ENCODE results near the gene VIM. TPM values are rescaled to one million over a fixed set of nuclear protein-coding genes. Genes with fewer than 3 reads are reported as not detected.
A peak's percentile ranks its signal among the peaks of the same experiment; 100 is the strongest.

VIM gene
- total RNA-seq, 4 donors from 2014 or later, result 2,201 to 4,711 (median 2,567) TPM

- intact Hi-C loops (cut with DNase I), result no loop called here
- peak overlapping the region; percentile 14 to 99 (median 99) for H3K27ac ChIP-seq
- H3K9me3 ChIP-seq, result no peaks in the 10 kb centered on the region
- peaks cover 65 to 70% of the 10 kb centered on the region in 2 donors for H3K36me3 ChIP-seq
- WGBS, 2 donors, result 35 to 46% methylated on average over 3 of the region's 3 CpGs
- DNase-seq, result no peak
- H3K27me3 ChIP-seq, result no peaks in the 10 kb centered on the region
- peaks cover 42 to 55% of the 10 kb centered on the region in 2 donors for H3K4me1 ChIP-seq
- peak overlapping the region in 1 of 3 donors; percentile 99 for H3K4me3 ChIP-seq (replicated peaks in 1 of 3)
- TF ChIP-seq CTCF (IDR thresholded peaks at IDR 0.05), result no peak
These were observed 4.4 kb downstream of the VIM start for GRCh38 chr10:17232276-17232960.

- H3K9me3 ChIP-seq, result no peaks in the 10 kb centered on the region
- WGBS, 2 donors, result 64 to 74% methylated on average over 14 of the region's 14 CpGs
- peak overlapping the region; percentile 53 to 99 (median 99) for H3K27ac ChIP-seq
- H3K36me3 ChIP-seq, result peaks cover 73% of the 10 kb centered on the region in 2 donors
- H3K4me1 ChIP-seq, result peaks cover 46 to 58% of the 10 kb centered on the region in 2 donors
- TF ChIP-seq POLR2A (IDR thresholded peaks at IDR 0.05) (no peak), CTCF (IDR thresholded peaks at IDR 0.05) (no peak)
- peak in 1 of 2 donors; percentile 9 for DNase-seq
- intact Hi-C loops (cut with DNase I), result no loop called here
- H3K27me3 ChIP-seq, result no peaks in the 10 kb centered on the region
- peak overlapping the region in 1 of 3 donors; percentile 14 for H3K4me3 ChIP-seq (replicated peaks in 1 of 3)
These were observed 5.4 kb downstream of the VIM start for GRCh38 chr10:17233286-17233991.

DNA sequence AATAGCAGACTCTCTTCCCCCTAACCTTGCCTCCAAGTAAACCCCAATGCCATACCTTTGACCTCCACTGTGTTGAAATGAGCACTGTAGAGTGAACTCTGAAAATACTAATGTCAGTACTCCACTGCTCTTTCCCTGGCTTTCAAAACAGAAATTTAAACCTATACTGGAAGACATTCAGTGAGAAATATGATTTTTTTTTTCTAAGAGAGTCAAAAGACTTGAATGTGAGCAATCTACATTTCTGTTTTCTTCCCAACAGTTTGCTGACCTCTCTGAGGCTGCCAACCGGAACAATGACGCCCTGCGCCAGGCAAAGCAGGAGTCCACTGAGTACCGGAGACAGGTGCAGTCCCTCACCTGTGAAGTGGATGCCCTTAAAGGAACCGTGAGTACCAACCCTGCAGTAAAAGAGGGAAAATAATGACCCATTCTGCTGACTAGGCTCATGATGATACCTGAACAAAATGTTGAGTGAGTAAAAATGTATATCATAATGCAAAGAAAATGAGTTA lies 6.4 kb downstream of the VIM start:
- peaks cover 73% of the 10 kb centered on the region in 2 donors for H3K36me3 ChIP-seq
- peak overlapping the region in 1 of 3 donors; percentile 14 for H3K4me3 ChIP-seq (replicated peaks in 1 of 3)

DNA sequence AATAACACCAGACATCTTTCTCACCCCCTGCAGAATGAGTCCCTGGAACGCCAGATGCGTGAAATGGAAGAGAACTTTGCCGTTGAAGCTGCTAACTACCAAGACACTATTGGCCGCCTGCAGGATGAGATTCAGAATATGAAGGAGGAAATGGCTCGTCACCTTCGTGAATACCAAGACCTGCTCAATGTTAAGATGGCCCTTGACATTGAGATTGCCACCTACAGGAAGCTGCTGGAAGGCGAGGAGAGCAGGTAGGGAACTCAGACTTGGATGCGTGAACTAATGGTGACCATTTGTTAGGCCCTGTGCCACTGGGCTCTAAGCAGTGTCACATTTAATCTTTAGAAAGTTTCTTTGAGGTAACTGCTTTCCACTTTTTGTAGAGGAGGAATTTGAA lies 7.1 kb downstream of the VIM start:
- intact Hi-C loops (cut with DNase I), result no loop called here
- Histone ChIP-seq H3K27me3 (no peaks in the 10 kb centered on the region), H3K4me3 (replicated peaks in 1 of 3) (no peak overlapping the region), H3K36me3 (peaks cover 73% of the 10 kb centered on the region in 2 donors), H3K27ac (peak overlapping the region in 2 of 3 donors; percentile 99), H3K9me3 (no peaks in the 10 kb centered on the region), H3K4me1 (peaks cover 53 to 61% of the 10 kb centered on the region in 2 donors)
- no peak for TF ChIP-seq POLR2A (IDR thresholded peaks at IDR 0.05)
- TF ChIP-seq CTCF (IDR thresholded peaks at IDR 0.05), result no peak
- WGBS, 2 donors, result 70 to 75% methylated on average over 8 of the region's 8 CpGs
- no peak for DNase-seq

More for the DNA sequence above, 6.4 kb downstream of the VIM start:
- Histone ChIP-seq H3K27ac (peak overlapping the region; percentile 53 to 99 (median 99)), H3K4me1 (peaks cover 53 to 61% of the 10 kb centered on the region in 2 donors), H3K27me3 (no peaks in the 10 kb centered on the region), H3K9me3 (no peaks in the 10 kb centered on the region)
- intact Hi-C loops (cut with DNase I), result no loop called here
- 34 to 41% methylated on average over 5 of the region's 5 CpGs for WGBS, 2 donors
- TF ChIP-seq POLR2A (IDR thresholded peaks at IDR 0.05) (no peak), CTCF (IDR thresholded peaks at IDR 0.05) (no peak)
- DNase-seq, result peak; percentile 55 to 63

Data from thyroid gland (tissue), 4 donors.